Naive thymus-derived CD8-positive, alpha-beta T cell (primary cell): ENCODE results near the gene HADHB. TPM values are rescaled to one million over a fixed set of nuclear protein-coding genes. Genes with fewer than 3 reads are reported as not detected.

ENCODE experiments used
- ATAC-seq, 2 donors: fragments of 150-1000 bp; cut with Tn5 transposase in 1 of 2; sonication (Bioruptor Pico), chemical (Tn5 transposase) in 1 of 2; 1 replicate in 1 of 2; 2 replicates in 1 of 2; pipeline ENCODE4 v1.10.0; 2021; ENCODE audit warnings: mild to moderate bottlenecking in 2 of 2, moderate library complexity in 2 of 2
- POLR2A ChIA-PET: fragments of 350-600 bp; sonication (Branson Sonifier 250); formaldehyde crosslinking; loops from one replicate; lab custom pipeline; 2021; ENCODE audit warnings: antibody characterized with exemption; lab: Charles Lee
- DNase-seq, 10 donors: peaks; one replicate each; pipeline versions ENCODE4 v3.0.0 to v3.0.0-alpha.2; 2020 to 2022
- H3K27ac Mint-ChIP-seq, 10 donors: one replicate each; pipeline ENCODE4 v1.8.0; 2020 to 2022; ENCODE audit warnings: mild to moderate bottlenecking in 10 of 10, mixed read lengths in 10 of 10, moderate library complexity in 4 of 10, inconsistent platforms in 1 of 10
- H3K27me3 Mint-ChIP-seq, 5 donors: one replicate each; pipeline ENCODE4 v1.8.0; 2021 to 2022; ENCODE audit warnings: mixed read lengths in 5 of 5
- H3K36me3 Mint-ChIP-seq, 3 donors: one replicate each; pipeline ENCODE4 v1.8.0; 2020 to 2022; ENCODE audit warnings: mixed read lengths in 3 of 3, mild to moderate bottlenecking in 2 of 3, inconsistent platforms in 1 of 3
- H3K4me1 Mint-ChIP-seq, 4 donors: one replicate each; pipeline ENCODE4 v1.8.0; 2021 to 2022; ENCODE audit warnings: mixed read lengths in 4 of 4
- H3K4me3 Mint-ChIP-seq, 10 donors: one replicate each; pipeline ENCODE4 v1.8.0; 2020 to 2022; ENCODE audit warnings: mild to moderate bottlenecking in 10 of 10, mixed read lengths in 10 of 10, moderate library complexity in 6 of 10, inconsistent platforms in 1 of 10
- H3K9me3 Mint-ChIP-seq, 9 donors: one replicate each; pipeline ENCODE4 v1.8.0; 2020 to 2022; ENCODE audit warnings: mixed read lengths in 9 of 9, mild to moderate bottlenecking in 3 of 9, inconsistent platforms in 1 of 9, moderate library complexity in 1 of 9
- polyA plus RNA-seq, 3 donors: library from polyadenylated mRNA; unstranded; fragments of 300-500 nt; fragmentation: Illumina TruSeq; gene quantifications; one replicate each; pipeline ENCODE4 v1.2.3, GENCODE V29; 2021
- total RNA-seq, 8 experiments: library from RNA in 2 of 8; stranded (reverse) in 2 of 8; gene quantifications; one replicate each; pipeline ENCODE4 v1.2.3 and lab custom pipeline; 2021 to 2026

HADHB gene
- 10 to 100 TPM; 58.0 to 58.9 TPM for total RNA-seq
- 10 to 100 TPM; 80.2 to 93.9 (median 81.2) TPM for polyA plus RNA-seq
- 44.6 to 83.5 (median 65.3) reads per million in 6 experiments for total RNA-seq (lab: John Stamatoyannopoulos, UW)

GRCh38 chr2:26244309-26245230 lies at the start of gene HADHB, which contains the start of gene HADHA:
Gene HADHB (plus strand): TSS chr2:26244939. CDS start chr2:26254255, 9,316 bp downstream.
Gene HADHA (minus strand): TSS chr2:26244632. CDS start chr2:26244596, 36 bp downstream.
- ATAC-seq (peak; percentile 85 to 86), DNase-seq (peak; percentile 68 to 98 (median 81))
- peaks cover 0 to 3% (median 0%) of the 10 kb centered on the region in 3 donors for H3K36me3 Mint-ChIP-seq
- H3K4me1 Mint-ChIP-seq: peaks cover 35 to 75% (median 65%) of the 10 kb centered on the region in 4 donors
- no peaks in the 10 kb centered on the region for H3K9me3 Mint-ChIP-seq
- H3K27ac Mint-ChIP-seq: peak within 1 kb of the TSS; percentile 97 to 100 (median 99)
- POLR2A ChIA-PET: interaction anchor here (0.6 to 3.8 kb wide), 9 partner anchors 11 to 1164 kb away, joined by 3 to 26 read pairs (median 3); partner anchors contain the start of genes ADGRF3 and SELENOI
- H3K27me3 Mint-ChIP-seq: no peaks in the 10 kb centered on the region
- H3K4me3 Mint-ChIP-seq: peak within 1 kb of the TSS; percentile 96 to 99 (median 98)

- H3K36me3 Mint-ChIP-seq: peaks cover 0 to 94% (median 7%) of the 10 kb centered on the region in 3 donors
- POLR2A ChIA-PET: interaction anchor here (1.0 kb wide), 1 partner anchor 11 kb away, joined by 4 read pairs; no protein-coding TSS in a partner anchor
- peaks cover 0 to 9% (median 1%) of the 10 kb centered on the region in 4 donors for H3K4me1 Mint-ChIP-seq
- peak overlapping the region in 7 of 10 donors; percentile 19 to 79 (median 33) for H3K27ac Mint-ChIP-seq
- H3K4me3 Mint-ChIP-seq: no peak overlapping the region
- no peaks in the 10 kb centered on the region for H3K27me3 Mint-ChIP-seq
- no peak for DNase-seq
- ATAC-seq: no peak
- H3K9me3 Mint-ChIP-seq: no peaks in the 10 kb centered on the region
Measured at GRCh38 chr2:26195040-26195984, 49.4 kb upstream of the HADHB start.

GRCh38 chr2:26196683-26197418 lies 47.9 kb upstream of the HADHB start:
- Mint-ChIP-seq H3K36me3 (peaks cover 5 to 94% (median 14%) of the 10 kb centered on the region in 3 donors), H3K4me3 (no peak overlapping the region), H3K9me3 (no peaks in the 10 kb centered on the region), H3K4me1 (peaks cover 0 to 9% (median 1%) of the 10 kb centered on the region in 4 donors), H3K27ac (peak overlapping the region in 4 of 10 donors; percentile 15 to 82 (median 55)), H3K27me3 (no peaks in the 10 kb centered on the region)
- ATAC-seq: no peak
- DNase-seq: no peak
- POLR2A ChIA-PET: interaction anchor here (1.4 kb wide), 1 partner anchor 12 kb away, joined by 3 read pairs; no protein-coding TSS in a partner anchor

- POLR2A ChIA-PET: interaction anchor here (1.4 kb wide), 1 partner anchor 13 kb away, joined by 3 read pairs; no protein-coding TSS in a partner anchor
- H3K36me3 Mint-ChIP-seq: peaks cover 5 to 94% (median 17%) of the 10 kb centered on the region in 3 donors
- no peak for ATAC-seq
Measured at GRCh38 chr2:26197516-26197915, 47.2 kb upstream of the HADHB start.

GRCh38 chr2:26202981-26203490 lies 41.7 kb upstream of the HADHB start:
- no peak overlapping the region for H3K4me3 Mint-ChIP-seq
- POLR2A ChIA-PET: no interaction called here
- peaks cover 5 to 85% (median 12%) of the 10 kb centered on the region in 3 donors for H3K36me3 Mint-ChIP-seq

More at GRCh38 chr2:26197516-26197915, 47.2 kb upstream of the HADHB start:
- Mint-ChIP-seq H3K4me3 (no peak overlapping the region), H3K4me1 (peaks cover 0 to 9% (median 1%) of the 10 kb centered on the region in 4 donors), H3K27ac (peak overlapping the region in 3 of 10 donors; percentile 15 to 82 (median 24)), H3K9me3 (no peaks in the 10 kb centered on the region), H3K27me3 (no peaks in the 10 kb centered on the region)
- no peak for DNase-seq

GRCh38 chr2:26203906-26204305 lies 40.8 kb upstream of the HADHB start:
- ATAC-seq (no peak), DNase-seq (no peak)
- H3K27me3 Mint-ChIP-seq: no peaks in the 10 kb centered on the region
- no peaks in the 10 kb centered on the region for H3K9me3 Mint-ChIP-seq
- POLR2A ChIA-PET: no interaction called here
- H3K36me3 Mint-ChIP-seq: peaks cover 5 to 88% (median 15%) of the 10 kb centered on the region in 3 donors
- no peak overlapping the region for H3K4me3 Mint-ChIP-seq
- no peaks in the 10 kb centered on the region for H3K4me1 Mint-ChIP-seq
- H3K27ac Mint-ChIP-seq: peak overlapping the region in 1 of 10 donors; percentile 28

More at GRCh38 chr2:26202981-26203490, 41.7 kb upstream of the HADHB start:
- Mint-ChIP-seq H3K27me3 (no peaks in the 10 kb centered on the region), H3K9me3 (no peaks in the 10 kb centered on the region), H3K27ac (peak overlapping the region in 1 of 10 donors; percentile 66), H3K4me1 (no peaks in the 10 kb centered on the region)
- DNase-seq (no peak), ATAC-seq (no peak)

- POLR2A ChIA-PET: no interaction called here
- no peak for DNase-seq
- H3K36me3 Mint-ChIP-seq: peaks cover 4 to 95% (median 37%) of the 10 kb centered on the region in 3 donors
Measured at GRCh38 chr2:26212011-26212410, 32.7 kb upstream of the HADHB start.

GRCh38 chr2:26214759-26215158 lies 30.0 kb upstream of the HADHB start:
- no peaks in the 10 kb centered on the region for H3K27me3 Mint-ChIP-seq
- POLR2A ChIA-PET: no interaction called here
- no peak overlapping the region for H3K27ac Mint-ChIP-seq

More at GRCh38 chr2:26212011-26212410, 32.7 kb upstream of the HADHB start:
- no peaks in the 10 kb centered on the region for H3K27me3 Mint-ChIP-seq
- peaks cover 0 to 3% (median 0%) of the 10 kb centered on the region in 4 donors for H3K4me1 Mint-ChIP-seq
- H3K9me3 Mint-ChIP-seq: peaks cover 0 to under 1% (median 0%) of the 10 kb centered on the region in 9 donors
- no peak overlapping the region for H3K27ac Mint-ChIP-seq
- H3K4me3 Mint-ChIP-seq: no peak overlapping the region
- ATAC-seq: no peak

GRCh38 chr2:26215833-26216232 lies 28.9 kb upstream of the HADHB start:
- ATAC-seq (no peak), DNase-seq (no peak)
- no peaks in the 10 kb centered on the region for H3K27me3 Mint-ChIP-seq
- H3K27ac Mint-ChIP-seq: peak overlapping the region in 3 of 10 donors; percentile 2 to 93 (median 18)
- peaks cover 0 to 6% (median 2%) of the 10 kb centered on the region in 4 donors for H3K4me1 Mint-ChIP-seq
- POLR2A ChIA-PET: interaction anchor here (1.4 kb wide), 1 partner anchor 11 kb away, joined by 3 read pairs; no protein-coding TSS in a partner anchor
- peaks cover 4 to 82% (median 28%) of the 10 kb centered on the region in 3 donors for H3K36me3 Mint-ChIP-seq
- no peak overlapping the region for H3K4me3 Mint-ChIP-seq
- H3K9me3 Mint-ChIP-seq: peaks cover 0 to 1% (median 0%) of the 10 kb centered on the region in 9 donors

More at GRCh38 chr2:26214759-26215158, 30.0 kb upstream of the HADHB start:
- H3K4me1 Mint-ChIP-seq: peaks cover 0 to 6% (median 0%) of the 10 kb centered on the region in 4 donors
- no peak for ATAC-seq
- peaks cover 4 to 92% (median 30%) of the 10 kb centered on the region in 3 donors for H3K36me3 Mint-ChIP-seq
- no peak overlapping the region for H3K4me3 Mint-ChIP-seq
- no peak for DNase-seq
- H3K9me3 Mint-ChIP-seq: peaks cover 0 to 1% (median 0%) of the 10 kb centered on the region in 9 donors

GRCh38 chr2:26216587-26216986 lies 28.2 kb upstream of the HADHB start:
- peaks cover 0 to 1% (median 0%) of the 10 kb centered on the region in 9 donors for H3K9me3 Mint-ChIP-seq
- POLR2A ChIA-PET: interaction anchor here (1.4 kb wide), 1 partner anchor 10 kb away, joined by 3 read pairs; no protein-coding TSS in a partner anchor
- peak overlapping the region in 2 of 10 donors; percentile 18 to 40 for H3K27ac Mint-ChIP-seq
- no peak overlapping the region for H3K4me3 Mint-ChIP-seq
- no peaks in the 10 kb centered on the region for H3K27me3 Mint-ChIP-seq
- ATAC-seq: no peak
- DNase-seq: no peak
- H3K36me3 Mint-ChIP-seq: peaks cover 4 to 78% (median 27%) of the 10 kb centered on the region in 3 donors
- peaks cover 0 to 6% (median 2%) of the 10 kb centered on the region in 4 donors for H3K4me1 Mint-ChIP-seq
